ENCODE data around the gene MAD1L1. TPM values are rescaled to one million over a fixed set of nuclear protein-coding genes. Genes with fewer than 3 reads are reported as not detected.

The MAD1L1 gene
- total RNA-seq, 1 experiment from 2014 or later = 46.7 TPM

DNA sequence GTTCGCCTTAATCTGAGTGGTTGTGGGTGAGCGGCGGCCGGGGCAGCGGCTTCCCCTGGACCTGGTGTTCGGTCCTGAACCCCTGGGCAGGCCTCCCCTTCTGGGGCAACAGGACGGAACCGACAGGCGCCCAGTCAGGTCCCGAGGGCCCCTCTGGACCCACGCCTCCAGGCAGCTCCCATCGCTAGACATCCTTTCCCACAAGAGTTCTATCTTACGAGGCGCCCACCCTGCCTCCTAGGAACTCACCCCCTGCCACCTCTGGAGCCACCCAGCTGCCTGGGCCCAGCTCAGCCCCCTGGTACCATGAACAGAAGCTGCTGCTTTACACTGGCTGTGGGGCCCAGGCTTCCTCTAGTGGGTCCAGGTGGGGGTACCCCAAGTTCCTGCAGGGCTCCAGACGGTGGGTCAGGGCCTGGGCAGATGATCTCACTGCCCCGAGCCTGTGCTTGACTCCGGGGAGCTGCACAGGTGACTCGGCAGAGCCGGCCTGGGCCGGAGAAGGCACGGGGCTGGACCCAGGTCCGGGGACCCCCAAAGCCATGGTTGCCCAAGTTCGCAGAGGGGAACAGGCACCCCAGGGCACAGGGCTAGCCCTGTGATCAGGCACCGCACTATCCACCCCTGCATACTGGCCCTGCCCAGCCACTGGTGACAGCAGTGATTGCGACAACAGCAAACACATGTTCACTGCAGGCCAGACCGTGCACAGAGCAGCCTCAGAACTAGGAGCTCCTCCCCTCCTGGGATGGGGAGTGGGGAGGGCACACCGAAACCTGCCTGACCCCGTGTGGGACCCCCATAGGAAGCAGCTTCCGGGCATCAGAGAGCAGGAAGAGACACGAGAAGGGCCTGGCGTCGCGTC, 382.4 kb downstream of the MAD1L1 start:
- no peak for TF ChIP-seq EZH2 (IDR thresholded peaks at IDR 0.05; ENCODE audit: borderline replicate concordance, low read depth, low read length, poor library complexity, severe bottlenecking)
- TF ChIP-seq, protein P1, sequence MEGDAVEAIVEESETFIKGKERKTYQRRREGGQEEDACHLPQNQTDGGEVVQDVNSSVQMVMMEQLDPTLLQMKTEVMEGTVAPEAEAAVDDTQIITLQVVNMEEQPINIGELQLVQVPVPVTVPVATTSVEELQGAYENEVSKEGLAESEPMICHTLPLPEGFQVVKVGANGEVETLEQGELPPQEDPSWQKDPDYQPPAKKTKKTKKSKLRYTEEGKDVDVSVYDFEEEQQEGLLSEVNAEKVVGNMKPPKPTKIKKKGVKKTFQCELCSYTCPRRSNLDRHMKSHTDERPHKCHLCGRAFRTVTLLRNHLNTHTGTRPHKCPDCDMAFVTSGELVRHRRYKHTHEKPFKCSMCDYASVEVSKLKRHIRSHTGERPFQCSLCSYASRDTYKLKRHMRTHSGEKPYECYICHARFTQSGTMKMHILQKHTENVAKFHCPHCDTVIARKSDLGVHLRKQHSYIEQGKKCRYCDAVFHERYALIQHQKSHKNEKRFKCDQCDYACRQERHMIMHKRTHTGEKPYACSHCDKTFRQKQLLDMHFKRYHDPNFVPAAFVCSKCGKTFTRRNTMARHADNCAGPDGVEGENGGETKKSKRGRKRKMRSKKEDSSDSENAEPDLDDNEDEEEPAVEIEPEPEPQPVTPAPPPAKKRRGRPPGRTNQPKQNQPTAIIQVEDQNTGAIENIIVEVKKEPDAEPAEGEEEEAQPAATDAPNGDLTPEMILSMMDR (conservative IDR thresholded peaks at IDR 0.05; ENCODE audit: low read depth, low read length) = no peak
- H3K4me3 ChIP-seq (ENCODE audit: low read depth, low read length, poor library complexity, severe bottlenecking) = no peak overlapping the region
- POLR2A ChIA-PET (ENCODE audit: low non-redundant PET) = no interaction called here
- CTCF ChIA-PET = no interaction called here
- intact Hi-C loops (cut with micrococcal nuclease; ENCODE audit: unreplicated experiment) = no loop called here
- H3K9me3 ChIP-seq (ENCODE audit: low read depth, low read length, poor library complexity, severe bottlenecking) = no peaks in the 10 kb centered on the region
- DNase-seq (ENCODE audit: low spot score) = no peak
- H3K4me1 ChIP-seq (ENCODE audit: insufficient read depth, low read length, poor library complexity, severe bottlenecking) = no peaks in the 10 kb centered on the region
- H3K27ac ChIP-seq (ENCODE audit: low read depth, low read length, poor library complexity, severe bottlenecking) = no peak overlapping the region
- BruUV-seq (replicated peaks) = no TSS peak
- no peaks in the 10 kb centered on the region for H3K36me3 ChIP-seq (ENCODE audit: insufficient read depth, low read length, poor library complexity, severe bottlenecking)
- H3K27me3 ChIP-seq (replicated peaks; ENCODE audit: insufficient read depth, low read depth, low read length, poor library complexity) = no peaks in the 10 kb centered on the region

DNA sequence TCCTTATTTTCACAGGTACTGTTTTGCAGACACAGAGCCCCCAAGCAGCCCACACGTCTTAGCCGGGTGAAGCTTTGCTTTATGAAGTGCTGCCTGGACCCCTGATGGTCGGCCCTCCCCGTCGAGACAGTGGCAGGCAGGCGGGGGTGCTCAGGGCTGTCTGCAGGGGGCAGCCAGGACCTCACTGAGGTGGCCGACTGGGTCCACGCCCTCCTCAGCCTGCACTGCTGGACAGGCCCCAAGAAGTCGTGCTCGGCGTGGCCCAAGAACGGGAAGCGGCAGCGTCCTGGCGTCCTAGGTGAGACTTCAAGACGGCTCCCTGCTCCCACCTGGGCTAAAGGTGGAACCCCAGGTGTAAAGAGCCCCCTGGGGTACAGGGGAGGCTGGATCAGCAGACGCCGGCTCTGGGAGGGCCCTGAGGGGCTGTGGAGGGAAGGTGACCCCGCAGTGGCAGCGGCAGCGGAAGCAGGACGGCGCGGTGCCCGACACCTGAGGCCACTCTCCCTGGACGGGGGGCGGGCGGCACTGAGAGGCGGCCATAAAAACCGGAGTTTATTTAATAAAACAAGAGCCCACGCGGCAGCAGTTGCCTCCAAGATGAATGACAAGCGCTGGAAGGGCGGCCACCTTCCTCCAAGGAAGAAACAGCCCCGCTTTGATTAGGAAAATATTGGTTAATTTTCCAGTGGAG, 383.2 kb downstream of the MAD1L1 start:
- POLR2A ChIA-PET (ENCODE audit: low non-redundant PET) = no interaction called here
- intact Hi-C loops (cut with micrococcal nuclease; ENCODE audit: unreplicated experiment) = no loop called here
- DNase-seq (ENCODE audit: low spot score) = no peak

DNA sequence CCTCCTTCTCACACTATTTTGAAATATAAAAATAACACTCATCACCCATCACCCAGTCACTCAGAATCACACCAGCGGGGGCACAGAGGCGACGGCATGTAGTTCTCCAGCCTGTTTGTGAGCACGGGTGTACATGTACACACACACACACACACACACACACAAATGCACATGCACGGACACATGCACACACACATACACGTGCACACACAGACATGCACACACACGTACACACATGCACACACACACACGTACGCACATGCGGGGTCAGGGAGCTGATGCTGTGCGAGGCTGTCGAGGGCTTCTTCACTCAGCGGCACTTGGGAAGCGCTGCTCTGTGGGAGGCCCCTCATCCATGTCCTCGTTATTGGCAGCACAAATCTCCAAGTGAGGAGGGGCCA, 383.8 kb downstream of the MAD1L1 start:
- peaks cover 9% of the 10 kb centered on the region for H3K4me1 ChIP-seq (ENCODE audit: insufficient read depth, low read length, poor library complexity, severe bottlenecking)
- intact Hi-C loops (cut with micrococcal nuclease; ENCODE audit: unreplicated experiment) = no loop called here
- TF ChIP-seq EZH2 (IDR thresholded peaks at IDR 0.05; ENCODE audit: borderline replicate concordance, low read depth, low read length, poor library complexity, severe bottlenecking) = no peak
- TF ChIP-seq, protein P1 (conservative IDR thresholded peaks at IDR 0.05; ENCODE audit: low read depth, low read length) = no peak
- no TSS peak for BruUV-seq (replicated peaks)
- POLR2A ChIA-PET (ENCODE audit: low non-redundant PET) = no interaction called here
- H3K27me3 ChIP-seq (replicated peaks; ENCODE audit: insufficient read depth, low read depth, low read length, poor library complexity) = no peaks in the 10 kb centered on the region
- no peak overlapping the region for H3K27ac ChIP-seq (ENCODE audit: low read depth, low read length, poor library complexity, severe bottlenecking)
- CTCF ChIA-PET = no interaction called here
- DNase-seq (ENCODE audit: low spot score) = no peak
- no peaks in the 10 kb centered on the region for H3K36me3 ChIP-seq (ENCODE audit: insufficient read depth, low read length, poor library complexity, severe bottlenecking)
- no peaks in the 10 kb centered on the region for H3K9me3 ChIP-seq (ENCODE audit: low read depth, low read length, poor library complexity, severe bottlenecking)
- H3K4me3 ChIP-seq (ENCODE audit: low read depth, low read length, poor library complexity, severe bottlenecking) = no peak overlapping the region

More for the DNA sequence above, 383.2 kb downstream of the MAD1L1 start:
- Histone ChIP-seq H3K4me1 (ENCODE audit: insufficient read depth, low read length, poor library complexity, severe bottlenecking) (peaks cover 3% of the 10 kb centered on the region), H3K36me3 (ENCODE audit: insufficient read depth, low read length, poor library complexity, severe bottlenecking) (no peaks in the 10 kb centered on the region), H3K27me3 (replicated peaks; ENCODE audit: insufficient read depth, low read depth, low read length, poor library complexity) (no peaks in the 10 kb centered on the region), H3K27ac (ENCODE audit: low read depth, low read length, poor library complexity, severe bottlenecking) (no peak overlapping the region), H3K4me3 (ENCODE audit: low read depth, low read length, poor library complexity, severe bottlenecking) (no peak overlapping the region), H3K9me3 (ENCODE audit: low read depth, low read length, poor library complexity, severe bottlenecking) (no peaks in the 10 kb centered on the region)
- CTCF ChIA-PET = no interaction called here
- no TSS peak for BruUV-seq (replicated peaks)
- TF ChIP-seq, protein P1 (conservative IDR thresholded peaks at IDR 0.05; ENCODE audit: low read depth, low read length) = no peak
- no peak for TF ChIP-seq EZH2 (IDR thresholded peaks at IDR 0.05; ENCODE audit: borderline replicate concordance, low read depth, low read length, poor library complexity, severe bottlenecking)
